ENCODE data around the gene CCNI2.

The CCNI2 gene

DNA sequence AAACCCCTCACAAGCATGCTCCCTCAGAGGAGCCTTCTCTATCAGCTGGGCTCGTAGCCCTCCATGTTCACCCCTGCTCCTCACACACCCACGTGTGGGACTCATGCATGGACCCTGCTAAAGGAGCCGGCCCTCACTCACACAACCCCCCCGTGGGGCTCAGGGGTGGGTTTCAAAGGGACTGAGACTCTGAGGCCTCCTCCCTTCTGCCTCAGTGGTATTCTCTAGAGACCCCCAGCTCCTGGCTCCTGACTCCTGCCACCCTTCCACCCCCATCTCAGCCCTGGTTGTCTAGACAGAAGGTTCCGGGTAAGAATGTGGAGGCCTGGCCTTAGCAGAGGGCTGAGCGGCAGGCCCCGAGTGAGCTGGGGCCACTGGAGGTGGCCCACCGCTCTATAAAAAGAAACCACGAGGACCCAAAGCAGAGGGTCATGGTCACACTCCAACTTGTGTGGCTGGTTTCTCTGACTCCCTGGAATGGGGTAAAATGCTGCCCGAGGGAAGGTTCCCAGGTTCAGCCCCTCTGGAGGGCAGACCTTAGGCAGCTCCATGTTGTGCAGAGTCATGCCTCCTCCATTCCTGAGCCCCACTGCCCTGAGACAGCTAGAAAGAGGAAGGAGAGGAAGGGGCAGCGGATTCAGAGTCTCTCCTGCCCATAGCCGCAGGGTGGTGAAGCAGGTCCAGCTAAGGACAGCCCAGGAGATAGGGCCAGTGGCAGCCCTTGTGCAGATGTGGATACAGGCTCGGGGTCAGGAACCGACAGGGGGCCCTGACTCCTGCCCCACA lies 19.0 kb downstream of the CCNI2 start:
- DNase-seq, result no peak

DNA sequence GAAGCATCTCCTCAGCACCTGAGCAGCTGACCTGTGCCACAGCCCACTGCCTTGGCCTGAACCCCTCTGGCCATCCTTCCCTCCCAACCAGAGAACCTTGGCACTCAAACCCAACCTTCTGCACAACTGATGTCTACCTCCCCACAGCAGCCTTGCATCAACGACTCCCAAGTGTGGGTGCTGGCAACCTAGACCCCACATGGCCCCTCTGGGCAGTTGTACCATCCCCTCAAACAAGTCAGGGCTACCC lies 19.5 kb downstream of the CCNI2 start:
- DNase-seq, result no peak

DNA sequence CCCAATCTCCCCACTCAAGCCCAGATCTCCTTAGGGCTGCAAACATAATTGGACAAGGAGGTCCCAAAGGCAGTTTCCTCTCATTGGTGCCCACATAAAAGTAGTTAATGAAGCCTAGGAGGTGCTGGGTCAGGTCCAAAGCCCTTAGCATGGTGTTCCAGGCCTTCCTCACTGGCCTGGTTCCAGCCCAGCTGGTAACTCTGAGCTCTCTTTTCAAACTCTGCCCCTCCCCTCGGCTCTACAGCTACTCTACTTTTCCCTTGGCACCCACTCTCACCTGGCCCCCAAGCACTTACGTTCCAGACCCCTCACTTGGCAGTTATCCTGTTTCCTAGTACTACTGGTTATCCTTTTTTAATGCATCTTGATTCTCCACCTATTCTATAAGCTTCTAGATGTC lies 19.9 kb downstream of the CCNI2 start:
- DNase-seq, result no peak

DNA sequence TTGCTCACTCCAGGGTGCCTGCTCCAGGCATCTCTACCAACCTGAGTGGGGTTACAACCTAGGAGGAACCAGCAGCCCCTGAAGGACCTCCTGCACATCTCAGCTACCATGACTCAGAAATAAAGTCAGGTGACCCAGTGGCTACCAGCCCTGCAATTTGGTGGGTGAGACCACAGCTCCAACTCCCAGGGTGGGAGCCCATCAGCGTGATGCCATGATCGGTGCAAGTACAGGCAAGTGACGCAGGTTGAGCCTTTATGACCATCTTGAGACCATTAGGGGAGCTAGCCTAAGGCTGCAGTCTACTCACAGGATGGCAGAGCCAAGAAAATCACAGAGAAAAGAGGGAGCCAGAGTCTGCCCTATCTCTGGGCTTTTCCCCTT lies 21.3 kb downstream of the CCNI2 start:
- DNase-seq, result no peak

DNA sequence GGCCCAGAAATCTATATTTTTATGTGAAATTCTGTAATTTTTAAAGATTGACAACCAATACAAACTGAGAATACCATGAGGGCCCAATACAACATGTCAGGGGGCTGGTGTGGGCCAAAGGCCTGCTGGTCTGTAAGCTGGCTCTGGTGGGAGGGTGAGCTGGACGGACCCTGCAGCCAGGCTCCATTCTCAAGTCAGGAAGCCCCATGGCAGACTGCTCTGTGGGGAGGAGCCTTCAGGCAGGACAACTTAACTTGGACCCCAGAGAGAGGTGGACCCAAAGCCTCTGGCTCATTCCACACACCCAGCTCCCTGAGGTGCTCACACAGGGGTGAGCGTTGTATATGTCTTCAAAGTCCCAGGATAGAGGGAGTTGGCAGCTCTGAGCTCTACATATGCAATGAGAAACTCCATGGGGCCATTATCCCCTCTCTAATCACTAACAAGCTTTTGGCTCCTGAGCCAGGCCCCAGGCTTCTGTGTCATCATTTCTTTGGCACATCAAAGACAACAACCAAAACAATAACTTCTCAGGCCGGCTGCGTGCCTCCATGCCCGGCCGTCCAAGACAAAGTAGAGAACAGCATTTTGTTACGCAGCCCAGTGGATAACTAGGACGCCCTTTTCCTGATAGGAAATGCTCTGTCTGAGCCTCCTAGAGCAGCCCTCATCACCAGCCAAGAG lies 23.4 kb downstream of the CCNI2 start:
- DNase-seq, result no peak

DNA sequence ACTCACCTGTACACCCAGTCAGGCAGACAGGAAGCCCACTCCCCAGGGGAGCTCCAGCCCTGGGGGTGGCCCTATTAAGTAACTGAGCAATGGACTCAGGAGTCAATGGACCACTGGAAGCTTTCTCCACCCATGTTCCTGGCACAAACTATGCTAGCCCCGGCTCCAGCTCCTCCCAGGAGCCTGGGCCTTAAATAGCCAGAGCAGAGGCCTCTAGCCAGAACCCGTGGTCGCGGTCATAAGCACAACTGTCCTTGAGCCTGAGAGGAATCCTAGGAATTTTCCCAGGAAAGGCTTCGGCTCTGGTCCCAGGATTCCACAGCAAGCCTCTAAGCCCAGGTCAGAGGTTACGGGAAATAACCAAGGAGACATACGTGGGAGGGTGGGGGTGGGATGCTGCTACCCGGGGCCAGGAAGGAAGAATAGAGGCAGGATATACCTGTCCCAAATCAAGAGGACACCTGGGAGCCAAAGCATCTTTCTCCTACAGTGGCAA lies 24.3 kb downstream of the CCNI2 start:
- no peak for DNase-seq

DNA sequence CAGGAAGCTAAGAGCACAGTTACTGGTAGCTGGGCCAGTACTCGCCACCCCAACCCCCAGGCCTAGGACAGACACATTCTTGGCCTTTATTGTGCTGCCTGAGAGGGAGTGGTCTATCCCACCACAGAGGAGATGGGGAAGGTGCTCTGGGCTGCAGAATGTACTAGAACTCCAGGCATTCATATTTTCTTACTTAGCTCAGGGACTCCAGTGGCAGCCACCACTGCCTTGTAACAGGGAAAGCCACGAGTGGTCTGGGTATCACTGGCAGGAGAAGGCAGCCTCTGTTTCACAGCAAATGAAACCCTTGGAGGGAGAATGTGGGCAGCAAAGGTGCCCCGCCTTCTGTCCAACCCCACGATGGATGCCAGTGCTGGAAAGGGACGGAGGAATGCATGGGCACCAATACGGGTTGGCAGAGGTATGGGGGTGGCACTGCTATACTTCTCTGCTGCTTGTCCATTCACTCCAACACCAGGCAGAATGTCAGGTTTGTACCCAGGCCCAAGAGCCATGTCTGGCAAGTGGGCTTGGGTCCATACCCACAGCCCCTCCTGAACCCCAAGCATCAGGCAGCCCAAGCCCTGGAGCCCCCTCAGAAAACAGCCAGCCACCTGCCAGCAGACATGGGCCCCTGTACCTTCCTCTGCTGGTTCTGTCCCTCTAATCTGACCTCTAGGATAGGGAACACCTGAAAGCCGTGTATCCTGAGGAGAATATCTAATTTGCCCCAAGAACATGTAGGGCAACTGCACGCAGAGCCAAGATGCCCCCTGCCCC lies 25.3 kb downstream of the CCNI2 start:
- no peak for DNase-seq

DNA sequence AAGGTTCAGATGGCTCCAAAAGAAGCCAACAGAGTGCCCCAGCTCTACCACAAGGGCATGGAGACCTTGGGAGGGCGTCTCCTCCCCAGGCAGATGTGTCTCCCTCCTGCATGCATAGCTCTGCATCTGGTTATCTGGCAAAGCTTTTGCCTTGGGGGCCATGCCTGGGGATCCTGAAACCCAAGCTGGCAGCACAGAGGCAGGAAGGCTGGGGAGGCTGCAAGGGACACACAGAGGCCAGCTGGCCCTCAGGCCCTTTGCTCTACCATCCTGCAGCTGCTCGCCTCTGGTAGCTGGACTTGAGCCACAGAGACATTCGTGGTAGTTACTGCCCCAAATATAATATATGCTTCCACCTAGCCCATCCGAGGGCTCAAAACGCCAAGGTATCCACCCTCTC lies 25.9 kb downstream of the CCNI2 start:
- DNase-seq, result no peak

DNA sequence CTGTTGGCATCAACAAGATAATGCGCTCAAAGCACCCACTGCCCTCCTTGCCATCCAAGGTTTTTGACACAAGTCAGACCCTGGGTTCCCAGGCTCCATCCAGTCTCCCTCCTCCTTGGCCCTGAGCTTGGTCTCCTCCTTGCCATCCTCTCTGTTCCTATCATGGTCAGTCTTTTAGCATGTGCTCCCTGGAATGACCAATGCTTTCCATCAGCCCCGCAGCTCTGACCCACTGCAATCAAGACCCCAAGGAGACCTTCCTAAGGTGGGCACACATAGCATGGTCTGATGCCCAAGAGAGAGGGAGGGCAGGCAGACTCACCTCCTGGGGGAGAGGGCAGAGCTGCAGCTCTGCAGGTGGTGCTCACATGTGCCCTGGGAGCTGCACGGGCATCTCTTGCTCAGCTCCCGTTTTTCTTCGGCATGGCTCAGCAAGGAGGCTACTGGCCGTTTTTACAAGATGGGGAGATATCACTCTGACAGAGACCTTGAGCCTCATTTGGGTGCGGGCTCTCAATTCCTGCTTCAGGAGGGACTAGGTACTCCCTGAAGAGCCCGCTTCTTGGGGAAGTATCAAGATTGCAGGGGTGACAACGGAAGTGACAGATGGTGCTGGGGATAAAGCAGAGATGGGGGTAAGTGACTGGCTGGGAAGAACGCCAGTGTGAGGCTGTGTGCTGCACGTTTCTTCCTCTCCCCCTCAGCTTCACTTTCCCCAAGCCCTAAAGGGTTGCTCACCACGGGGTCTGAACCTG lies 26.6 kb downstream of the CCNI2 start:
- no peak for DNase-seq

DNA sequence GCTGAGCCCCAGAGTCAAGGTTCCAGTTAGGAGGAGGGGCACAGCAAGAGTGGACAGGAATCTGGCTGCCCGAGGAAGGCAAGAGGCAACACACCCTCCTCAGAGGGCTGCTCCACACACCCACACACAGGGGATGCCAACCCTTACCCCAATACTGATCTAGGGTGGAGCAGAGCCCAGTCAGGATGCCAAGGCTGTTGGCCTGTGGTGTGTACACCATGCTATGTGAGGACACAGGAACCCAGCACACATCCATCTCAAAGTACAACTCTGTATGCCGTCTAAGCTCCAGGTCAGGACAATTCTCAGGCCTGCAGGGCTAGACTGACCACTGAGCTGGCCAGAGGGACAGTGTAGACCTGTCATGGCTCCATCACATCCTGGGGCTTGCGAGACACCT lies 27.2 kb downstream of the CCNI2 start:
- no peak for DNase-seq

DNA sequence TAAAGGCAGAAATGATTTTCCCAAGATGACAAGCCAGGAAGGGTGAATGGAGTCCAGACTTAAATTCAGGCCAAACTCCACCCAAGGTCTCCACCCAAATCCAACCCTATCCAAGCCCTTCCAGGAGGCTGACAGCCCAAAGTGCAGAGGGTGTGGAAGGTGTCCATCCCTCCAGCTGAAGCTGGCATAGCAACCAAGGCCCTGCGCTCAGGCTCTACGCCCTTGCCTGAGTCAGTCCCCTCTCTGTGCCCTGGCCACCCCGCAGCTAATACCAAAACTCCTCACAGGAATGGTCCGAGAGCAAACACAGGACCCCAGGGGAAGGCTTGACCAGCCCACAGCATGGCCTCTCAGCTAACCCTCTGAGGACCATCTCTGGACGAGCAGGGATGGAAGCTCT lies 27.7 kb downstream of the CCNI2 start:
- no peak for DNase-seq

DNA sequence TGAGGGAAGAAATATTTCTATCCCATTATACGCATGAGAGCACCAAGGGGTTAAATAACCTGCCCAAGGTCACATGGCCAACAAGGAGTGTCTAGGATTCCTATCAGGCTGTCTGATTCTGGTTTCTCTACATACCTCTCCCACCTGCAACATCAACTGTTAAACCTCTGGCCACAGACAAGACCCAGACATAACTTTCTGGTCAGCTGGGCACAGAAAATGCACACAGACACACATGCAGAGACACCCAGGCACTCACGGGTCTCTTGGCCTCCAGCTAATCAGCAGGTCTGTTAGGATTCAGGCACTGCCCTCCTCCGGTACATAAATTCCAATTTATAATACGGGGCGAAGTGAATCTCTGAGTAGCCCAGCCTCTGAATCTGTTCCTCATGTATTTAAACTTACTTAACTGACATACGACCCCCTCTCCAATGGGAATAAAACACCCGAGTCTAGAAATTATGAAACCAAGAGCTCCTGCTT lies 28.3 kb downstream of the CCNI2 start:
- DNase-seq, result no peak

DNA sequence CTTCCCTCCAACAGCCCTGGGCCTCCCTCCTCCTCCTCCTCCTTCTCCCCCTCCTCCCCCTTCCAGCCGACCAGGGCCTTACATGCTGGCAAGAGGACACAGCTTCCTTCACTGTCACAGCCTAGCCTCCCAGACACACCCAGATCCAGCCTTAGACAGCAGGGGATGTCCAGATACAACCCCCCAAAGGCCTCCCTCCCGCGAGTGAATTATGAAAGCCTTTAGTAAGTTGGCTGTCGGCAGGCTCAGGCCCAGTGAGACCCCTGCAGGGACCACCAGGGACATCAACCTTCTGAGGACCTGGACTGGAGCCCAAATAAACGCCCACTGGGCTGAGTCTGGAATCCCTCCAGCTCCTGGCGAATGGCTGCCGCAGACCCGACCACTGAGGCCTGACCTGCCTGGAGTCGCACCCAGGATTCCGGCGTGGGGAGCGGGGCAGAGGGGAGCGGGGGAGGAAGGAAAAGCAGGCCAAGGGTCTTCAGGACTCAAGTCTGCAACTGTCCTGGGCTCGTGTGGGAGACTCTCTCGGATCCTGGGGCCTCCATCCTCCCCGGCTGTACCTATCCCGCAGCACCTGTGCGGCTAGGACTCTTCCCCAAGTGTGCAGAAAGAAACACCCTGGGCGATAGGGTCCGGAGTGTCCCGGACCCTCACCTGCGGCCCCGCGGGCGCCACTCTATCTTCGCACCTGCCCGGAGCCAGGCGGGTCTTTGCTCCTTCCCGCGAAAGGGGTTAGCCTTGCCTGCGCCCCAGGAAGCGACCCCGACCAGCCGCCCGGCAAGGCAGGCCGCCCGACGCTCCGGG lies 29.1 kb downstream of the CCNI2 start:
- DNase-seq, result peak in 1 of 2 experiments; percentile 40

DNA sequence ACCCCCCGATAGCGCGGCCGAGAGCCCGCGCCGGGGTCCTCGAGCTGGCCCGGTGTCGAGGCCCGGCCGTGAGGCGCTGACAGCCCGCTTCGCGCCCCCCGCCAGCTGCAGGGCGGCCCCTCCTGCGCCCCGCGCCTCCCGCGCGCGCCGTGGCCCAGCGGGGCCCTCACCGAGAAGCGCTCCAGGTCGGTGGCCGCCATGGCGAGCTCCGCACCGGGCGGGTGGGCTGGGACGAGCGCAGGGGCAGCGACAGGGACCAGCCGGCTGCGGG lies 29.6 kb downstream of the CCNI2 start:
- DNase-seq, result no peak

DNA sequence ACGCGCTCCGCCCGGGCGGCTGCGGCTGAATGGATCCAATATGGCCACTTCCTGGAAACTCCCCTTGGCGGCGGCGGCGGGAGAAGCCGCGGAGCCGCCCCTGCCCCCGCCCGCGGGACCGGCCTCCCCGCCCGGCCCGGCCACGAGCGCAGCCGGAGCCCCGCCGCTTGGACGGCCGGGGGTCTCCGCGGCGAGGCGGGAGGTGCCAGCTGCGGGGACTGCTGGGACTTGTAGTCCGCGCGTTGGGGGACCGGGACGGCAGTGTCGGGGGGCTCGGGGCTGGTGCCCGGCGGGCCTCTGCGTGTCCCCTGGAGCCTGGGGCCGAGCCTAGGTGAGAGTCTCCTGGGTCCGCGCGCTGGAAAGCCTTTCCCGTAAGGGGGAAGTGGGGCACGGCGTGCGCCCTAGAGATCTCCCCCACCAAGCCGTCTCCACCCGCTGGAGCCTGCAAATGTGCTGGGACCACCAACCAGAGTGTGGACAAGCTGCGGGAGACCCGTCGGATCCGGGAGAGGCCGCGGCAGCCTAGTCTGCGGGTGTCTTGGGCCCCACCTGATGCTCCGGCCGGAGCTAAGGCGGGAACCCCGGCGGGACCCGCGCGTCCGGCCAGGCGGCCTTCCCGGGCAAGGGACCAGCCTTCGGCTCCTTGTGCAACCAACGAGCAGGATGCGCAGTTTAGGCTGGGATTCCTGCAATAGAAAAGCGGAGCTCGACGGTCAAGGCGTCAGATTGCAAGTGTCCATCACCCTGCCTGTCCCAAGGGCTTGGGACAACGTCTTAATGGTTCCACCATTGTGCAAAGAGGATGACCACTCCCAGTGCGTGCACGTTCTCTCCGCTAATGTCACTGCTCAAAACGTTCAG lies 30.2 kb downstream of the CCNI2 start, which contains the start of gene SEPTIN8:
Gene SEPTIN8, minus strand, starts transcription at position 31 of the 861 bp plus-strand sequence. CDS start 102 bp downstream, outside the sequence.
- no peak for DNase-seq

DNA sequence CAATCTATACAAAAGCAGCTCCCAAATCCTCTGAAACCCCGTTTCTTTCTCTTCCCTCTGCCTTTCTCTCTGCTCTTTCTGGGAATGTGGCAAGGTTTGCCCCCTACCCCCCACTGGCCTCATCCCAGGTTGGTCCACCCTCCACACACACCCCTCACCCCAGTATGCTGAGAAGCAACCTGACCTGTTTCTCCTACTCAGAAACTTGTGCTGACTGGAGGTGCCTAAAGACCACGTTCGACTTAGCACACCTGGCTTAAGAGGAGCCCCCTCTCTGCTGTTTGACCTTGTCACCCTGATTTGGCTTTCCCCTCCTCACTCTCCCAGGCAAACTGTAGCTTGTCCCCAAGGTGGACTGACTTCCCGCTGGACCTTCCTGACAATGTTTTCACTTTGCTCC lies 30.9 kb downstream of the CCNI2 start:
- no peak for DNase-seq

DNA sequence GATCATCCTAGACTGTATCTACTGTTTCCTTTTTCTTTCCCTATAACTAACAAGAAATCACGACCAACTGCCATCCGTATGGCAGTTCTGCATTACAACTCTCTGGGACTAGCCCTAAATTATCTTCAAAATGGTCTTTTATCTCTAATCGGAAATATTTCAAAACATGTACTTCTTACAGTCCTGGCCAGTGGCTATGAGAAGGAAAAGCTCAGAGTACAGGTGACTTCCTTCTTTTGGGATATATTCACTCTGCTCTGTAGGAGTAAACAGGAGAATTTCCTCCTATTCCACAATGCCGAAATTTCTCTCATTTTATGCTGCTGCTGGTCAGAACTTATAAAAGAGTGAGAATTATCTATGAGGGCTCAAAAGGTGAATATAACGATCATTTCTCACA lies 31.6 kb downstream of the CCNI2 start:
- DNase-seq, result no peak

DNA sequence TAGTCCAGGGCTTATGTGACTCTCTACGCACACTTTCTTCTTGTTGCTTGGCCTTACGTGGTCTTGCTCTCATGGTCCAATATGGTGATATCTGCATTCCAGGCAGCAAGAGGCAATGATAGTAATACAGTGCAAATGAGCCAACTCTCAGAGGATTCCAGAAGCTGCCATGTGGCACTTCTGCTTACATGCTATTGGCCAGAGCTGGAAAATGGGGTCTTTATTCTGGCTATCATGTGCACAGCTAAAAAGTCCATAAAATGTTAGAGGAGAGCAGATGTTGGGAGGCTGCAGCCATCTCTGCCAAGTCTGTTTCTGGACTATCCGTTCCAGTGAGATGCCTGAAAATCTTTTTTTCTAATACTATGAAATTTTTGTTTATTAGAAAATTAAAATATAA lies 32.7 kb downstream of the CCNI2 start:
- no peak for DNase-seq

DNA sequence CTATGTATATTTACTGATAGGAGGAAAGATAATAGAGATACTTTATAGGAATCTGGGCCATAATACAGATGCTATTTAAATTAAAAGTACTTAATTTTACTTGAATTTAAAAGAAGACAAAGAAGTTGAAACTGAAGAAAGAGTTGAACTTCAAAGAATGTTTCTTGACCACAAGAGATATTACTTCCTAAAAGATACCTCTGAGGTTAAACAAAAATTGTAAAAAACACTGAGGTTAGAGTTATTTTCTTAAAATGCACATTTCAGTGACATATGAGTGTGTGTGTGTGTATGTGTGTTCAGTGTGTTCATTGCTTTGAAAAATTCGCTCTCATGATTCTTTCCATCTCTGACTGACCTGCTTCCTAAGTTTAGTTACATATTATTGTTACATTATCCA lies 33.4 kb downstream of the CCNI2 start:
- DNase-seq, result no peak

DNA sequence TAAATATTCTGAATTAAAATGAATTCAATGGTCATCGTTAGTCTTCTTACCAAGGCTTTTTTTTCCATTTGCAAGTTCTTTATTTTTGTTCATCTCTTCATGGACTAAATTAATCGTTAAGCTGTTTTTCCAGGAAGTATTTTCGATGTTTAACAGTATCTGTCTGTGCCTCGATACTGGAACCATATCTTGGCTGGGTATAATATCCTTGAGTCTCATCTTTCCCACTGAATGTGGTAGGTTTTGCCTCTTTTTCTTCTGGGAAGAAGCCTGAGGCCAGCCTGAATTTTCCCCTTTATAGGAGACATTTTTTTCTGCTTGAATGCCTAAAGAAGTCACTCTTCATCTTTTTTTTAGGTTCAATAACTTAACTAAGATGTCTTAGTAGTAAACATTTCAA lies 33.8 kb downstream of the CCNI2 start:
- no peak for DNase-seq

DNA sequence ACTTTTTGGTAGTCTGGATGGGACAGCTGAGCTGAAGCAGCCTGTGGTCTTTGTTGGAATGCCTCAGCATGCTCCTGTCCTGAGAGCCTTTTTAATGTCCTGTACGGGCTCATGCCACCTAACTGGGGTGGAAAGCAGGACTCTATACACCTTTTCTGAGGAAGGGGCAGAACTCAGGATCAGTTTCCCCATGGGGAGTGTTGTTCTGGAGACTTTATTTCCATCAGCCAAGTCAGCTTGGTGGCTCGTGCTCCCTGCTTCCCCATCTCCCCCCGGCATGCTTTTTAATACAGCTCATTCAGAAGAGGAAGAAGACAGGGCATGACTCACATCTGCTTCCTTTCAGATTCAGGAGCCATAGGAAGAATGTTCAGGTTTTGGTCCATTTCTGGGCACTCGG lies 34.9 kb downstream of the CCNI2 start:
- DNase-seq, result peak in 1 of 2 experiments; percentile 49
